ENCODE data around the gene MRGPRX3.

DNA sequence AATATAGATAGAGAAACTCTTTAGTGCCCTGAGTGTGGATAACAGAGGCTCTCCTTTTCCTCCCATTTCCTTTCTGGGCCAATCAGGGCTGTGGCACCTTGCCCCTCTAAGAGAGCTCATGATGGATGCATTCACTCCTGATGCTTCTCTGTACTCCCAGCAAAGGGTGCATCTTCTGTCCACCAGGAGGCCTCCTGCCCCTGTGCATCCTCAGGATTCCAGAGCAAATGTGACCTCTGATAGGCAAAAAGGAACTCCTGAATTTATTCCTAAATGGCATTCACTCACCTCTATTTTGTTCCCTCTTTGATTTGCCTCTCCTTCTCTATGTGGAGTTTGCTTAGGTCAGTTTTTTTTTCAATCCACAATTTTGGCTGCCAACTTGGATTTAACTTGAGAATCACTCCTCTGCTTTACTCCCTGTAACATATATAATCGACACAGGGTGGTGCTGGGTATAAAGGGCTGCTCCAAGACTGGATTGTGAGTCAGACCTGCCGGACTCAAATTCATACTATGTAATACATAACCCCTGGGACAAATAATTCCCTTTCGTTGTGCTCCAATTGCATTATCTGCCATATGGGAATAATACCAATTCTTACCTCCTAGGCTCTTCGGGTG lies 39.1 kb downstream of the MRGPRX3 start:
- TF ChIP-seq RAD21 (conservative IDR thresholded peaks at IDR 0.05 in 1 of 2, IDR thresholded peaks at IDR 0.05 in 1 of 2), result peak; percentile 68 to 81
- no peak for TF ChIP-seq BHLHE40 (IDR thresholded peaks at IDR 0.05; ENCODE audit: low read depth, low read length)
- no peak for TF ChIP-seq RNF2 (IDR thresholded peaks at IDR 0.05; ENCODE audit: borderline replicate concordance, low read depth)
- TF ChIP-seq, protein P1, sequence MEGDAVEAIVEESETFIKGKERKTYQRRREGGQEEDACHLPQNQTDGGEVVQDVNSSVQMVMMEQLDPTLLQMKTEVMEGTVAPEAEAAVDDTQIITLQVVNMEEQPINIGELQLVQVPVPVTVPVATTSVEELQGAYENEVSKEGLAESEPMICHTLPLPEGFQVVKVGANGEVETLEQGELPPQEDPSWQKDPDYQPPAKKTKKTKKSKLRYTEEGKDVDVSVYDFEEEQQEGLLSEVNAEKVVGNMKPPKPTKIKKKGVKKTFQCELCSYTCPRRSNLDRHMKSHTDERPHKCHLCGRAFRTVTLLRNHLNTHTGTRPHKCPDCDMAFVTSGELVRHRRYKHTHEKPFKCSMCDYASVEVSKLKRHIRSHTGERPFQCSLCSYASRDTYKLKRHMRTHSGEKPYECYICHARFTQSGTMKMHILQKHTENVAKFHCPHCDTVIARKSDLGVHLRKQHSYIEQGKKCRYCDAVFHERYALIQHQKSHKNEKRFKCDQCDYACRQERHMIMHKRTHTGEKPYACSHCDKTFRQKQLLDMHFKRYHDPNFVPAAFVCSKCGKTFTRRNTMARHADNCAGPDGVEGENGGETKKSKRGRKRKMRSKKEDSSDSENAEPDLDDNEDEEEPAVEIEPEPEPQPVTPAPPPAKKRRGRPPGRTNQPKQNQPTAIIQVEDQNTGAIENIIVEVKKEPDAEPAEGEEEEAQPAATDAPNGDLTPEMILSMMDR (IDR thresholded peaks at IDR 0.05), result peak; percentile 60
- TF ChIP-seq, protein P2, sequence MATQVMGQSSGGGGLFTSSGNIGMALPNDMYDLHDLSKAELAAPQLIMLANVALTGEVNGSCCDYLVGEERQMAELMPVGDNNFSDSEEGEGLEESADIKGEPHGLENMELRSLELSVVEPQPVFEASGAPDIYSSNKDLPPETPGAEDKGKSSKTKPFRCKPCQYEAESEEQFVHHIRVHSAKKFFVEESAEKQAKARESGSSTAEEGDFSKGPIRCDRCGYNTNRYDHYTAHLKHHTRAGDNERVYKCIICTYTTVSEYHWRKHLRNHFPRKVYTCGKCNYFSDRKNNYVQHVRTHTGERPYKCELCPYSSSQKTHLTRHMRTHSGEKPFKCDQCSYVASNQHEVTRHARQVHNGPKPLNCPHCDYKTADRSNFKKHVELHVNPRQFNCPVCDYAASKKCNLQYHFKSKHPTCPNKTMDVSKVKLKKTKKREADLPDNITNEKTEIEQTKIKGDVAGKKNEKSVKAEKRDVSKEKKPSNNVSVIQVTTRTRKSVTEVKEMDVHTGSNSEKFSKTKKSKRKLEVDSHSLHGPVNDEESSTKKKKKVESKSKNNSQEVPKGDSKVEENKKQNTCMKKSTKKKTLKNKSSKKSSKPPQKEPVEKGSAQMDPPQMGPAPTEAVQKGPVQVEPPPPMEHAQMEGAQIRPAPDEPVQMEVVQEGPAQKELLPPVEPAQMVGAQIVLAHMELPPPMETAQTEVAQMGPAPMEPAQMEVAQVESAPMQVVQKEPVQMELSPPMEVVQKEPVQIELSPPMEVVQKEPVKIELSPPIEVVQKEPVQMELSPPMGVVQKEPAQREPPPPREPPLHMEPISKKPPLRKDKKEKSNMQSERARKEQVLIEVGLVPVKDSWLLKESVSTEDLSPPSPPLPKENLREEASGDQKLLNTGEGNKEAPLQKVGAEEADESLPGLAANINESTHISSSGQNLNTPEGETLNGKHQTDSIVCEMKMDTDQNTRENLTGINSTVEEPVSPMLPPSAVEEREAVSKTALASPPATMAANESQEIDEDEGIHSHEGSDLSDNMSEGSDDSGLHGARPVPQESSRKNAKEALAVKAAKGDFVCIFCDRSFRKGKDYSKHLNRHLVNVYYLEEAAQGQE (IDR thresholded peaks at IDR 0.05), result no peak
